H1 (cell line): Measurements from ENCODE around the gene HSD17B3. TPM values are rescaled to one million over a fixed set of nuclear protein-coding genes. Genes with fewer than 3 reads are reported as not detected.

Source experiments
- BRCA1 ChIP-seq: IDR thresholded peaks from 2 replicates; pipeline ENCODE4 v1.6.1; 2012; ENCODE audit warnings: low read depth, low read length, improper control_type of control experiment
- FOSL1 ChIP-seq: IDR thresholded peaks from 2 replicates; pipeline ENCODE4 v1.6.1; 2011; ENCODE audit warnings: mild to moderate bottlenecking, low read depth, low read length, moderate library complexity; ENCODE audit not compliant: insufficient read depth
- HDAC2 ChIP-seq, 2 experiments: fragments of 300-600 bp in 1 of 2; sonication (generic) in 1 of 2; IDR thresholded peaks; 2 replicates each; pipeline ENCODE4 v1.6.1; 2011 to 2012; ENCODE audit warnings: low read depth in 2 of 2, low read length in 2 of 2, mild to moderate bottlenecking in 2 of 2, moderate library complexity in 2 of 2, borderline replicate concordance in 1 of 2, inconsistent platforms in 1 of 2
- POU5F1 ChIP-seq: IDR thresholded peaks from 2 replicates; pipeline ENCODE4 v1.6.1; 2011; ENCODE audit warnings: low read depth, mild to moderate bottlenecking, low read length, moderate library complexity
- RFX5 ChIP-seq: IDR thresholded peaks from 2 replicates; pipeline ENCODE4 v1.6.1; 2011; ENCODE audit warnings: low read depth, low read length, improper control_type of control experiment, borderline replicate concordance
- SP4 ChIP-seq: IDR thresholded peaks from 2 replicates; pipeline ENCODE4 v1.6.1; 2012; ENCODE audit warnings: low read length, inconsistent platforms
- TAF7 ChIP-seq: optimal IDR thresholded peaks from 2 replicates; pipeline ENCODE3; 2011; ENCODE audit warnings: low read depth, mild to moderate bottlenecking, inconsistent platforms, low read length, moderate library complexity, borderline replicate concordance
- polyA plus RNA-seq, 7 experiments: library from polyadenylated mRNA; depleted of rRNA in 3 of 7; stranded (reverse) in 5 of 7; unstranded in 2 of 7; fragments of >200 nt in 5 of 7; fragments of 200-250 nt in 2 of 7; gene quantifications; 1 replicate in 5 of 7; 2 replicates in 1 of 7; 4 replicates in 1 of 7; pipeline versions ENCODE4 v1.2.1 to v1.2.3, GENCODE V29; 2011 to 2013; ENCODE audit warnings: missing spikeins in 2 of 7, mixed read lengths in 2 of 7
- total RNA-seq: library from RNA; stranded (reverse); fragmentation: NEBNext Ultra II Directional; extraction: Animal tissue kit (Norgen Biotek cat#: 25700); gene quantifications from 2 replicates; pipeline ENCODE4 v1.2.1, GENCODE V29; 2021
- TF ChIP-seq, protein P1 (sequence below): fragments of 300-600 bp; sonication (generic); IDR thresholded peaks from 2 replicates; pipeline ENCODE4 v1.7.1; 2012; ENCODE audit warnings: low read length, moderate library complexity, mild to moderate bottlenecking, inconsistent platforms; ENCODE audit not compliant: insufficient replicate concordance
- TF ChIP-seq, protein P2 (sequence below): IDR thresholded peaks from 2 replicates; pipeline ENCODE4 v1.6.1; 2011; ENCODE audit warnings: low read length, improper control_type of control experiment

HSD17B3 gene
- total and polyA plus RNA-seq, 2 of the 8 experiments (the other 6 are each of a cell fraction or from before 2014, with no cell fraction given), result not detected

DNA sequence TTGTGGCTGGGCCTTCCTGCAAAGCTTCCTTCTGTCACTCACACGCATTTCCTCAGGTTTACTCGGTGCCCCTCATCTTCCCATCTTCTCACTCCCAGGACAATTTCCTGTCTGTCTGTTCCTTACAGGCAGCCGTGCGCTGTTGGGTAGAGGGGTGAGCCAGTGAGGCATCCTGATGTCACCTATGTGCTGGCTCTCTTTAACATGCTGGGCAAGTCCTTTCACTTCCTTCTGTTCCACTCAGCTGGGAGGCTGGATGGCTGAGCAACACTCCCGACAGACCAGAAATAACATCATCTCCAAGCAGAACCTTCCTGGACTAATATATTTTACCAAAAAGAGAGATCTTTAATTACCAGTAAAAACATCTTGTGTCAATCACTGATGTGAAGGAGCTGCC is 103.0 kb downstream of the HSD17B3 start (continued):
- TF ChIP-seq, protein P1, sequence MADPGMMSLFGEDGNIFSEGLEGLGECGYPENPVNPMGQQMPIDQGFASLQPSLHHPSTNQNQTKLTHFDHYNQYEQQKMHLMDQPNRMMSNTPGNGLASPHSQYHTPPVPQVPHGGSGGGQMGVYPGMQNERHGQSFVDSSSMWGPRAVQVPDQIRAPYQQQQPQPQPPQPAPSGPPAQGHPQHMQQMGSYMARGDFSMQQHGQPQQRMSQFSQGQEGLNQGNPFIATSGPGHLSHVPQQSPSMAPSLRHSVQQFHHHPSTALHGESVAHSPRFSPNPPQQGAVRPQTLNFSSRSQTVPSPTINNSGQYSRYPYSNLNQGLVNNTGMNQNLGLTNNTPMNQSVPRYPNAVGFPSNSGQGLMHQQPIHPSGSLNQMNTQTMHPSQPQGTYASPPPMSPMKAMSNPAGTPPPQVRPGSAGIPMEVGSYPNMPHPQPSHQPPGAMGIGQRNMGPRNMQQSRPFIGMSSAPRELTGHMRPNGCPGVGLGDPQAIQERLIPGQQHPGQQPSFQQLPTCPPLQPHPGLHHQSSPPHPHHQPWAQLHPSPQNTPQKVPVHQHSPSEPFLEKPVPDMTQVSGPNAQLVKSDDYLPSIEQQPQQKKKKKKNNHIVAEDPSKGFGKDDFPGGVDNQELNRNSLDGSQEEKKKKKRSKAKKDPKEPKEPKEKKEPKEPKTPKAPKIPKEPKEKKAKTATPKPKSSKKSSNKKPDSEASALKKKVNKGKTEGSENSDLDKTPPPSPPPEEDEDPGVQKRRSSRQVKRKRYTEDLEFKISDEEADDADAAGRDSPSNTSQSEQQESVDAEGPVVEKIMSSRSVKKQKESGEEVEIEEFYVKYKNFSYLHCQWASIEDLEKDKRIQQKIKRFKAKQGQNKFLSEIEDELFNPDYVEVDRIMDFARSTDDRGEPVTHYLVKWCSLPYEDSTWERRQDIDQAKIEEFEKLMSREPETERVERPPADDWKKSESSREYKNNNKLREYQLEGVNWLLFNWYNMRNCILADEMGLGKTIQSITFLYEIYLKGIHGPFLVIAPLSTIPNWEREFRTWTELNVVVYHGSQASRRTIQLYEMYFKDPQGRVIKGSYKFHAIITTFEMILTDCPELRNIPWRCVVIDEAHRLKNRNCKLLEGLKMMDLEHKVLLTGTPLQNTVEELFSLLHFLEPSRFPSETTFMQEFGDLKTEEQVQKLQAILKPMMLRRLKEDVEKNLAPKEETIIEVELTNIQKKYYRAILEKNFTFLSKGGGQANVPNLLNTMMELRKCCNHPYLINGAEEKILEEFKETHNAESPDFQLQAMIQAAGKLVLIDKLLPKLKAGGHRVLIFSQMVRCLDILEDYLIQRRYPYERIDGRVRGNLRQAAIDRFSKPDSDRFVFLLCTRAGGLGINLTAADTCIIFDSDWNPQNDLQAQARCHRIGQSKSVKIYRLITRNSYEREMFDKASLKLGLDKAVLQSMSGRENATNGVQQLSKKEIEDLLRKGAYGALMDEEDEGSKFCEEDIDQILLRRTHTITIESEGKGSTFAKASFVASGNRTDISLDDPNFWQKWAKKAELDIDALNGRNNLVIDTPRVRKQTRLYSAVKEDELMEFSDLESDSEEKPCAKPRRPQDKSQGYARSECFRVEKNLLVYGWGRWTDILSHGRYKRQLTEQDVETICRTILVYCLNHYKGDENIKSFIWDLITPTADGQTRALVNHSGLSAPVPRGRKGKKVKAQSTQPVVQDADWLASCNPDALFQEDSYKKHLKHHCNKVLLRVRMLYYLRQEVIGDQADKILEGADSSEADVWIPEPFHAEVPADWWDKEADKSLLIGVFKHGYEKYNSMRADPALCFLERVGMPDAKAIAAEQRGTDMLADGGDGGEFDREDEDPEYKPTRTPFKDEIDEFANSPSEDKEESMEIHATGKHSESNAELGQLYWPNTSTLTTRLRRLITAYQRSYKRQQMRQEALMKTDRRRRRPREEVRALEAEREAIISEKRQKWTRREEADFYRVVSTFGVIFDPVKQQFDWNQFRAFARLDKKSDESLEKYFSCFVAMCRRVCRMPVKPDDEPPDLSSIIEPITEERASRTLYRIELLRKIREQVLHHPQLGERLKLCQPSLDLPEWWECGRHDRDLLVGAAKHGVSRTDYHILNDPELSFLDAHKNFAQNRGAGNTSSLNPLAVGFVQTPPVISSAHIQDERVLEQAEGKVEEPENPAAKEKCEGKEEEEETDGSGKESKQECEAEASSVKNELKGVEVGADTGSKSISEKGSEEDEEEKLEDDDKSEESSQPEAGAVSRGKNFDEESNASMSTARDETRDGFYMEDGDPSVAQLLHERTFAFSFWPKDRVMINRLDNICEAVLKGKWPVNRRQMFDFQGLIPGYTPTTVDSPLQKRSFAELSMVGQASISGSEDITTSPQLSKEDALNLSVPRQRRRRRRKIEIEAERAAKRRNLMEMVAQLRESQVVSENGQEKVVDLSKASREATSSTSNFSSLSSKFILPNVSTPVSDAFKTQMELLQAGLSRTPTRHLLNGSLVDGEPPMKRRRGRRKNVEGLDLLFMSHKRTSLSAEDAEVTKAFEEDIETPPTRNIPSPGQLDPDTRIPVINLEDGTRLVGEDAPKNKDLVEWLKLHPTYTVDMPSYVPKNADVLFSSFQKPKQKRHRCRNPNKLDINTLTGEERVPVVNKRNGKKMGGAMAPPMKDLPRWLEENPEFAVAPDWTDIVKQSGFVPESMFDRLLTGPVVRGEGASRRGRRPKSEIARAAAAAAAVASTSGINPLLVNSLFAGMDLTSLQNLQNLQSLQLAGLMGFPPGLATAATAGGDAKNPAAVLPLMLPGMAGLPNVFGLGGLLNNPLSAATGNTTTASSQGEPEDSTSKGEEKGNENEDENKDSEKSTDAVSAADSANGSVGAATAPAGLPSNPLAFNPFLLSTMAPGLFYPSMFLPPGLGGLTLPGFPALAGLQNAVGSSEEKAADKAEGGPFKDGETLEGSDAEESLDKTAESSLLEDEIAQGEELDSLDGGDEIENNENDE, result no peak
- TF ChIP-seq, protein P2, sequence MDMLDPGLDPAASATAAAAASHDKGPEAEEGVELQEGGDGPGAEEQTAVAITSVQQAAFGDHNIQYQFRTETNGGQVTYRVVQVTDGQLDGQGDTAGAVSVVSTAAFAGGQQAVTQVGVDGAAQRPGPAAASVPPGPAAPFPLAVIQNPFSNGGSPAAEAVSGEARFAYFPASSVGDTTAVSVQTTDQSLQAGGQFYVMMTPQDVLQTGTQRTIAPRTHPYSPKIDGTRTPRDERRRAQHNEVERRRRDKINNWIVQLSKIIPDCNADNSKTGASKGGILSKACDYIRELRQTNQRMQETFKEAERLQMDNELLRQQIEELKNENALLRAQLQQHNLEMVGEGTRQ, result no peak
- no peak for TF ChIP-seq BRCA1
- no peak for TF ChIP-seq TAF7
- TF ChIP-seq RFX5, result no peak
- no peak for TF ChIP-seq FOSL1
- no peak for TF ChIP-seq POU5F1
- TF ChIP-seq SP4, result no peak
- TF ChIP-seq HDAC2 (IDR thresholded peaks at IDR 0.05; ENCODE audit: borderline replicate concordance in 1 of 2, low read depth in 2 of 2, low read length in 2 of 2), result no peak
